HEK293 (cell line): ENCODE data around the gene ZNF624.
A peak's percentile ranks its signal among the peaks of the same experiment; 100 is the strongest.

Experiments used
- GLI2 ChIP-seq: fragments of 450-650 bp; formaldehyde crosslinking; IDR thresholded peaks from 2 replicates; pipeline ENCODE4; 2017; ENCODE audit warnings: missing biosample characterization, missing genetic modification characterization, low read depth, borderline replicate concordance
- HOXA7 ChIP-seq: sonication (generic); formaldehyde crosslinking; IDR thresholded peaks from 2 replicates; pipeline ENCODE4 v1.8.1; 2022; ENCODE audit warnings: missing genetic modification reagents, borderline replicate concordance
- KLF16 ChIP-seq: fragments of 450-650 bp; formaldehyde crosslinking; IDR thresholded peaks from 2 replicates; pipeline ENCODE4 v1.5.1; 2017; ENCODE audit warnings: missing biosample characterization, missing genetic modification characterization
- SALL2 ChIP-seq: fragments of 450-650 bp; formaldehyde crosslinking; IDR thresholded peaks from 2 replicates; pipeline ENCODE4 v1.5.0; 2017; ENCODE audit warnings: missing biosample characterization, mild to moderate bottlenecking, missing genetic modification characterization, borderline replicate concordance
- TCF7L2 ChIP-seq: IDR thresholded peaks from 2 replicates; pipeline ENCODE4 v1.6.1; 2011; ENCODE audit warnings: low read depth, mild to moderate bottlenecking, inconsistent platforms, low read length, moderate library complexity, borderline replicate concordance
- ZFP37 ChIP-seq: fragments of 450-650 bp; formaldehyde crosslinking; IDR thresholded peaks from 2 replicates; pipeline ENCODE4 v1.5.1; 2016; ENCODE audit warnings: missing biosample characterization, missing genetic modification characterization
- ZNF132 ChIP-seq: fragments of 450-650 bp; formaldehyde crosslinking; IDR thresholded peaks from 2 replicates; pipeline ENCODE4 v1.5.1; 2017; ENCODE audit warnings: missing biosample characterization, missing genetic modification characterization, borderline replicate concordance
- TF ChIP-seq, protein P1 (sequence below): fragments of 450-650 bp; formaldehyde crosslinking; IDR thresholded peaks from 2 replicates; pipeline ENCODE4 v1.5.1; 2016; ENCODE audit warnings: missing biosample characterization, missing genetic modification characterization
- TF ChIP-seq, protein P2 (sequence below): fragments of 450-650 bp; formaldehyde crosslinking; IDR thresholded peaks from 2 replicates; pipeline ENCODE4 v1.5.1; 2017; ENCODE audit warnings: missing biosample characterization, mild to moderate bottlenecking, missing genetic modification characterization, moderate library complexity
- TF ChIP-seq, protein P3 (sequence below): fragments of 450-650 bp; formaldehyde crosslinking; IDR thresholded peaks from 2 replicates; pipeline ENCODE4 v1.5.0; 2017; ENCODE audit warnings: missing biosample characterization, missing genetic modification characterization, borderline replicate concordance
- TF ChIP-seq, protein P4 (sequence below): fragments of 450-650 bp; formaldehyde crosslinking; IDR thresholded peaks from 2 replicates; pipeline ENCODE4 v1.5.1; 2016; ENCODE audit warnings: missing biosample characterization, missing genetic modification characterization
- TF ChIP-seq, protein P5 (sequence below): fragments of 450-650 bp; formaldehyde crosslinking; IDR thresholded peaks from 2 replicates; pipeline ENCODE4 v1.5.1; 2017; ENCODE audit warnings: missing biosample characterization, missing genetic modification characterization
- TF ChIP-seq, protein P6 (sequence below): fragments of 450-650 bp; formaldehyde crosslinking; IDR thresholded peaks from 2 replicates; pipeline ENCODE4 v1.5.1; 2016; ENCODE audit warnings: missing biosample characterization, missing genetic modification characterization

DNA sequence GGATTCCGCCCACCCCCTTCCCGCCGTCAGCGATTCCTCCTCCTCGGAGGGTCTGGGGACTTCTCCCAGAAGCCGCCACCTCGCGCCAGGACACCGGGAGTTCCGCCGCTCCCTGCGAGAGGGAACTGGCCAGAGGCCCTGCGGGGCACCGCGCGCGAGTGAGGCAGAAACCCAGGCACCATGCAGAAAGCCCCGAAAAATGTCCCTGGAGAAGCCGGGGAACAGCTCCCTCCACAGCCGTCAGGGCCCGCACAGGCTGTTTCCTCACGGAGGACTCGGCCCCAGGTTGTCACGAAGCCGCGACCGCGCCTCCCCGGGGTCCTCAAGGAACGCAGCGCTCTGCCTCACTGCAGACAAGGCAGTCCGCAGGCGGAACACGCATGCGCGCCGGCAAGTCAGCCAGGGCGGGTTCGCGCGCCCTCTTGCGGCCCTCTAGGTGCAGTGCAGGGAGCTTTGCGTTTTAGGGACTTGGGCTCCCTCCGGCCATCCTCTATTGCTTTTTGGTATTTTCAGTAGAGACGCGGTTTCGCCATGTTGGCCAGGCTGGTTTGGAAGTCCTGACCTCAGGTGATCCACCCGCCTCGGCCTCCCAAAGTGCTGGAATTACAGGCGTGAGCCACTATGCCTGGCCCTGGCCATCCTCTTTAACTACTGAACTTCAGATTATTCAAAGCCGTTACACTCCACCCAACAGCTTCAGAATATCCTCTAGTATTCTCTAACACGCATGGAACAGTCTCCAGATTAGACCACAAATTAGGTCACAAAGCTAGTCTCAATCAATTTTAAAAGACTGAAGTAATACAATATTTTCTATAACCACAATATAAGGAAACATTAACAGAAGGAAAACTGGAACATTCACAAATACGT lies 64.3 kb downstream of the ZNF624 start:
- TF ChIP-seq KLF16, result no peak
- TF ChIP-seq, protein P1, sequence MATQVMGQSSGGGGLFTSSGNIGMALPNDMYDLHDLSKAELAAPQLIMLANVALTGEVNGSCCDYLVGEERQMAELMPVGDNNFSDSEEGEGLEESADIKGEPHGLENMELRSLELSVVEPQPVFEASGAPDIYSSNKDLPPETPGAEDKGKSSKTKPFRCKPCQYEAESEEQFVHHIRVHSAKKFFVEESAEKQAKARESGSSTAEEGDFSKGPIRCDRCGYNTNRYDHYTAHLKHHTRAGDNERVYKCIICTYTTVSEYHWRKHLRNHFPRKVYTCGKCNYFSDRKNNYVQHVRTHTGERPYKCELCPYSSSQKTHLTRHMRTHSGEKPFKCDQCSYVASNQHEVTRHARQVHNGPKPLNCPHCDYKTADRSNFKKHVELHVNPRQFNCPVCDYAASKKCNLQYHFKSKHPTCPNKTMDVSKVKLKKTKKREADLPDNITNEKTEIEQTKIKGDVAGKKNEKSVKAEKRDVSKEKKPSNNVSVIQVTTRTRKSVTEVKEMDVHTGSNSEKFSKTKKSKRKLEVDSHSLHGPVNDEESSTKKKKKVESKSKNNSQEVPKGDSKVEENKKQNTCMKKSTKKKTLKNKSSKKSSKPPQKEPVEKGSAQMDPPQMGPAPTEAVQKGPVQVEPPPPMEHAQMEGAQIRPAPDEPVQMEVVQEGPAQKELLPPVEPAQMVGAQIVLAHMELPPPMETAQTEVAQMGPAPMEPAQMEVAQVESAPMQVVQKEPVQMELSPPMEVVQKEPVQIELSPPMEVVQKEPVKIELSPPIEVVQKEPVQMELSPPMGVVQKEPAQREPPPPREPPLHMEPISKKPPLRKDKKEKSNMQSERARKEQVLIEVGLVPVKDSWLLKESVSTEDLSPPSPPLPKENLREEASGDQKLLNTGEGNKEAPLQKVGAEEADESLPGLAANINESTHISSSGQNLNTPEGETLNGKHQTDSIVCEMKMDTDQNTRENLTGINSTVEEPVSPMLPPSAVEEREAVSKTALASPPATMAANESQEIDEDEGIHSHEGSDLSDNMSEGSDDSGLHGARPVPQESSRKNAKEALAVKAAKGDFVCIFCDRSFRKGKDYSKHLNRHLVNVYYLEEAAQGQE, result peak; percentile 37; the same call in 1 of the 2 replicates
- TF ChIP-seq ZFP37 (tag by site-specific recombination), result no peak
- no peak for TF ChIP-seq TCF7L2
- no peak for TF ChIP-seq GLI2 (tag by site-specific recombination)
- TF ChIP-seq, protein P2, sequence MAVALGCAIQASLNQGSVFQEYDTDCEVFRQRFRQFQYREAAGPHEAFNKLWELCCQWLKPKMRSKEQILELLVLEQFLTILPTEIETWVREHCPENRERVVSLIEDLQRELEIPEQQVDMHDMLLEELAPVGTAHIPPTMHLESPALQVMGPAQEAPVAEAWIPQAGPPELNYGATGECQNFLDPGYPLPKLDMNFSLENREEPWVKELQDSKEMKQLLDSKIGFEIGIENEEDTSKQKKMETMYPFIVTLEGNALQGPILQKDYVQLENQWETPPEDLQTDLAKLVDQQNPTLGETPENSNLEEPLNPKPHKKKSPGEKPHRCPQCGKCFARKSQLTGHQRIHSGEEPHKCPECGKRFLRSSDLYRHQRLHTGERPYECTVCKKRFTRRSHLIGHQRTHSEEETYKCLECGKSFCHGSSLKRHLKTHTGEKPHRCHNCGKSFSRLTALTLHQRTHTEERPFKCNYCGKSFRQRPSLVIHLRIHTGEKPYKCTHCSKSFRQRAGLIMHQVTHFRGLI (tag by site-specific recombination), result no peak
- TF ChIP-seq, protein P3, sequence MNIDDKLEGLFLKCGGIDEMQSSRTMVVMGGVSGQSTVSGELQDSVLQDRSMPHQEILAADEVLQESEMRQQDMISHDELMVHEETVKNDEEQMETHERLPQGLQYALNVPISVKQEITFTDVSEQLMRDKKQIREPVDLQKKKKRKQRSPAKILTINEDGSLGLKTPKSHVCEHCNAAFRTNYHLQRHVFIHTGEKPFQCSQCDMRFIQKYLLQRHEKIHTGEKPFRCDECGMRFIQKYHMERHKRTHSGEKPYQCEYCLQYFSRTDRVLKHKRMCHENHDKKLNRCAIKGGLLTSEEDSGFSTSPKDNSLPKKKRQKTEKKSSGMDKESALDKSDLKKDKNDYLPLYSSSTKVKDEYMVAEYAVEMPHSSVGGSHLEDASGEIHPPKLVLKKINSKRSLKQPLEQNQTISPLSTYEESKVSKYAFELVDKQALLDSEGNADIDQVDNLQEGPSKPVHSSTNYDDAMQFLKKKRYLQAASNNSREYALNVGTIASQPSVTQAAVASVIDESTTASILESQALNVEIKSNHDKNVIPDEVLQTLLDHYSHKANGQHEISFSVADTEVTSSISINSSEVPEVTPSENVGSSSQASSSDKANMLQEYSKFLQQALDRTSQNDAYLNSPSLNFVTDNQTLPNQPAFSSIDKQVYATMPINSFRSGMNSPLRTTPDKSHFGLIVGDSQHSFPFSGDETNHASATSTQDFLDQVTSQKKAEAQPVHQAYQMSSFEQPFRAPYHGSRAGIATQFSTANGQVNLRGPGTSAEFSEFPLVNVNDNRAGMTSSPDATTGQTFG (tag by site-specific recombination), result no peak
- TF ChIP-seq, protein P4, sequence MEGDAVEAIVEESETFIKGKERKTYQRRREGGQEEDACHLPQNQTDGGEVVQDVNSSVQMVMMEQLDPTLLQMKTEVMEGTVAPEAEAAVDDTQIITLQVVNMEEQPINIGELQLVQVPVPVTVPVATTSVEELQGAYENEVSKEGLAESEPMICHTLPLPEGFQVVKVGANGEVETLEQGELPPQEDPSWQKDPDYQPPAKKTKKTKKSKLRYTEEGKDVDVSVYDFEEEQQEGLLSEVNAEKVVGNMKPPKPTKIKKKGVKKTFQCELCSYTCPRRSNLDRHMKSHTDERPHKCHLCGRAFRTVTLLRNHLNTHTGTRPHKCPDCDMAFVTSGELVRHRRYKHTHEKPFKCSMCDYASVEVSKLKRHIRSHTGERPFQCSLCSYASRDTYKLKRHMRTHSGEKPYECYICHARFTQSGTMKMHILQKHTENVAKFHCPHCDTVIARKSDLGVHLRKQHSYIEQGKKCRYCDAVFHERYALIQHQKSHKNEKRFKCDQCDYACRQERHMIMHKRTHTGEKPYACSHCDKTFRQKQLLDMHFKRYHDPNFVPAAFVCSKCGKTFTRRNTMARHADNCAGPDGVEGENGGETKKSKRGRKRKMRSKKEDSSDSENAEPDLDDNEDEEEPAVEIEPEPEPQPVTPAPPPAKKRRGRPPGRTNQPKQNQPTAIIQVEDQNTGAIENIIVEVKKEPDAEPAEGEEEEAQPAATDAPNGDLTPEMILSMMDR (tag by site-specific recombination), result peak; percentile 86
- TF ChIP-seq, protein P5, sequence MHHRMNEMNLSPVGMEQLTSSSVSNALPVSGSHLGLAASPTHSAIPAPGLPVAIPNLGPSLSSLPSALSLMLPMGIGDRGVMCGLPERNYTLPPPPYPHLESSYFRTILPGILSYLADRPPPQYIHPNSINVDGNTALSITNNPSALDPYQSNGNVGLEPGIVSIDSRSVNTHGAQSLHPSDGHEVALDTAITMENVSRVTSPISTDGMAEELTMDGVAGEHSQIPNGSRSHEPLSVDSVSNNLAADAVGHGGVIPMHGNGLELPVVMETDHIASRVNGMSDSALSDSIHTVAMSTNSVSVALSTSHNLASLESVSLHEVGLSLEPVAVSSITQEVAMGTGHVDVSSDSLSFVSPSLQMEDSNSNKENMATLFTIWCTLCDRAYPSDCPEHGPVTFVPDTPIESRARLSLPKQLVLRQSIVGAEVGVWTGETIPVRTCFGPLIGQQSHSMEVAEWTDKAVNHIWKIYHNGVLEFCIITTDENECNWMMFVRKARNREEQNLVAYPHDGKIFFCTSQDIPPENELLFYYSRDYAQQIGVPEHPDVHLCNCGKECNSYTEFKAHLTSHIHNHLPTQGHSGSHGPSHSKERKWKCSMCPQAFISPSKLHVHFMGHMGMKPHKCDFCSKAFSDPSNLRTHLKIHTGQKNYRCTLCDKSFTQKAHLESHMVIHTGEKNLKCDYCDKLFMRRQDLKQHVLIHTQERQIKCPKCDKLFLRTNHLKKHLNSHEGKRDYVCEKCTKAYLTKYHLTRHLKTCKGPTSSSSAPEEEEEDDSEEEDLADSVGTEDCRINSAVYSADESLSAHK (tag by site-specific recombination), result no peak
- TF ChIP-seq ZNF132 (tag by site-specific recombination), result no peak
- TF ChIP-seq HOXA7, result no peak
- TF ChIP-seq SALL2, result no peak
- TF ChIP-seq, protein P6, sequence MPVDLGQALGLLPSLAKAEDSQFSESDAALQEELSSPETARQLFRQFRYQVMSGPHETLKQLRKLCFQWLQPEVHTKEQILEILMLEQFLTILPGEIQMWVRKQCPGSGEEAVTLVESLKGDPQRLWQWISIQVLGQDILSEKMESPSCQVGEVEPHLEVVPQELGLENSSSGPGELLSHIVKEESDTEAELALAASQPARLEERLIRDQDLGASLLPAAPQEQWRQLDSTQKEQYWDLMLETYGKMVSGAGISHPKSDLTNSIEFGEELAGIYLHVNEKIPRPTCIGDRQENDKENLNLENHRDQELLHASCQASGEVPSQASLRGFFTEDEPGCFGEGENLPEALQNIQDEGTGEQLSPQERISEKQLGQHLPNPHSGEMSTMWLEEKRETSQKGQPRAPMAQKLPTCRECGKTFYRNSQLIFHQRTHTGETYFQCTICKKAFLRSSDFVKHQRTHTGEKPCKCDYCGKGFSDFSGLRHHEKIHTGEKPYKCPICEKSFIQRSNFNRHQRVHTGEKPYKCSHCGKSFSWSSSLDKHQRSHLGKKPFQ (tag by site-specific recombination), result no peak
